ENCODE results near the gene NPFFR1.

Gene NPFFR1

DNA sequence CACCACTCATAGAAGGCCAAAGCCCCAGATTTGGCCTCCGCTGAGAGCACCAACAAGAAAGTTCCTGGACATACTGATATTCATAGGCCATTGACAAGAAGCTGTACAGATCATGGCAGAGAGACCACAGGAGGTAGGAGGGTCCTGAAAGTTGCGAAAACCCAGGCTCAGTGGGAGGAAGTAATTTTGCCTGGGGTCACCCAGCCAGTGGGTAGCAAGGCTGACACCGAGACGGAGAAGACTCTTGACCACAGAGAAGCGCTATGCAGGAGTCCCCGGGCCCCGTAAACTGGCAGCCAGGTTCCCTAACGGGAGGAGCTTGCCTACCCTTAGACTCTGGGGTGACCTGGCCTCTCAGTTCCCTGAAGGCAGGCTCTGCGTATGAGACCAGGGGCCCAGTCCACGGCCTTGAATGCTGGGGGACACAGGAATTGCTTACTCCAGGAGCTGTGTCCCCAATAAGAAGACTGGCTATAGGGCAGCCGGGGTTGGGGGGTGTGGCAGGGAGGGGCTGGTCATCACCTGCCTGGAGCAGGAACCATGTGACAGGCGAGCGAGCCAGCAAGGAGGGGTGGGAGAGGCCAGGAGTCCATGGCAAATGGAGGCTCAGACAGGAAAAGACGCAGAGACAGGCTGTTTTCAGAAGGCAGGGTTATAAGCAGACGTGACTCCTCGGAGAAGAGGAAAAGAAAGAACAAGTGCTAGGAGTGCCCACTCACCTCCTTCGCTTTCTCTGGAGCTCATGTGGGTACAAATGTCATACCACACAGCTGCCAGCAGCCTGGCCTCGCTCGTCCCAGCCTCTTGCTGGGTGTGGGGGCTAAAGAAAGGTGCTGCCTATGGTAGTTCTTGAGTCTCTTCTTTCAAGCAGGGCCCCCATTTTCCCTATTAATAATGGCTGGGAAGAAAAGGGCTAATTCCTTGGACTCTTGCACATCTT lies 24.6 kb upstream of the NPFFR1 start:
- DNase-seq (ENCODE audit: low read depth in 1 of 2, low spot score in 1 of 2), result peak in 1 of 2 experiments; percentile 20
- TF ChIP-seq, protein P1, sequence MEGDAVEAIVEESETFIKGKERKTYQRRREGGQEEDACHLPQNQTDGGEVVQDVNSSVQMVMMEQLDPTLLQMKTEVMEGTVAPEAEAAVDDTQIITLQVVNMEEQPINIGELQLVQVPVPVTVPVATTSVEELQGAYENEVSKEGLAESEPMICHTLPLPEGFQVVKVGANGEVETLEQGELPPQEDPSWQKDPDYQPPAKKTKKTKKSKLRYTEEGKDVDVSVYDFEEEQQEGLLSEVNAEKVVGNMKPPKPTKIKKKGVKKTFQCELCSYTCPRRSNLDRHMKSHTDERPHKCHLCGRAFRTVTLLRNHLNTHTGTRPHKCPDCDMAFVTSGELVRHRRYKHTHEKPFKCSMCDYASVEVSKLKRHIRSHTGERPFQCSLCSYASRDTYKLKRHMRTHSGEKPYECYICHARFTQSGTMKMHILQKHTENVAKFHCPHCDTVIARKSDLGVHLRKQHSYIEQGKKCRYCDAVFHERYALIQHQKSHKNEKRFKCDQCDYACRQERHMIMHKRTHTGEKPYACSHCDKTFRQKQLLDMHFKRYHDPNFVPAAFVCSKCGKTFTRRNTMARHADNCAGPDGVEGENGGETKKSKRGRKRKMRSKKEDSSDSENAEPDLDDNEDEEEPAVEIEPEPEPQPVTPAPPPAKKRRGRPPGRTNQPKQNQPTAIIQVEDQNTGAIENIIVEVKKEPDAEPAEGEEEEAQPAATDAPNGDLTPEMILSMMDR (IDR thresholded peaks at IDR 0.05; ENCODE audit: insufficient read depth, low read length), result no peak
- TF ChIP-seq SPI1 (IDR thresholded peaks at IDR 0.05; ENCODE audit: borderline replicate concordance, low read depth), result no peak
- no peak for TF ChIP-seq POLR2AphosphoS5 (IDR thresholded peaks at IDR 0.05; ENCODE audit: low read depth)
- TF ChIP-seq GABPA (IDR thresholded peaks at IDR 0.05; ENCODE audit: low read depth), result no peak
- TF ChIP-seq, protein P2, sequence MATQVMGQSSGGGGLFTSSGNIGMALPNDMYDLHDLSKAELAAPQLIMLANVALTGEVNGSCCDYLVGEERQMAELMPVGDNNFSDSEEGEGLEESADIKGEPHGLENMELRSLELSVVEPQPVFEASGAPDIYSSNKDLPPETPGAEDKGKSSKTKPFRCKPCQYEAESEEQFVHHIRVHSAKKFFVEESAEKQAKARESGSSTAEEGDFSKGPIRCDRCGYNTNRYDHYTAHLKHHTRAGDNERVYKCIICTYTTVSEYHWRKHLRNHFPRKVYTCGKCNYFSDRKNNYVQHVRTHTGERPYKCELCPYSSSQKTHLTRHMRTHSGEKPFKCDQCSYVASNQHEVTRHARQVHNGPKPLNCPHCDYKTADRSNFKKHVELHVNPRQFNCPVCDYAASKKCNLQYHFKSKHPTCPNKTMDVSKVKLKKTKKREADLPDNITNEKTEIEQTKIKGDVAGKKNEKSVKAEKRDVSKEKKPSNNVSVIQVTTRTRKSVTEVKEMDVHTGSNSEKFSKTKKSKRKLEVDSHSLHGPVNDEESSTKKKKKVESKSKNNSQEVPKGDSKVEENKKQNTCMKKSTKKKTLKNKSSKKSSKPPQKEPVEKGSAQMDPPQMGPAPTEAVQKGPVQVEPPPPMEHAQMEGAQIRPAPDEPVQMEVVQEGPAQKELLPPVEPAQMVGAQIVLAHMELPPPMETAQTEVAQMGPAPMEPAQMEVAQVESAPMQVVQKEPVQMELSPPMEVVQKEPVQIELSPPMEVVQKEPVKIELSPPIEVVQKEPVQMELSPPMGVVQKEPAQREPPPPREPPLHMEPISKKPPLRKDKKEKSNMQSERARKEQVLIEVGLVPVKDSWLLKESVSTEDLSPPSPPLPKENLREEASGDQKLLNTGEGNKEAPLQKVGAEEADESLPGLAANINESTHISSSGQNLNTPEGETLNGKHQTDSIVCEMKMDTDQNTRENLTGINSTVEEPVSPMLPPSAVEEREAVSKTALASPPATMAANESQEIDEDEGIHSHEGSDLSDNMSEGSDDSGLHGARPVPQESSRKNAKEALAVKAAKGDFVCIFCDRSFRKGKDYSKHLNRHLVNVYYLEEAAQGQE (IDR thresholded peaks at IDR 0.05; ENCODE audit: insufficient replicate concordance, low read depth), result no peak

GRCh38 chr10:70306886-70307520 lies 23.2 kb upstream of the NPFFR1 start:
- H3K4me3 ChIP-seq (replicated peaks; ENCODE audit: insufficient read depth, low read length), result no peak overlapping the region
- TF ChIP-seq SPI1 (IDR thresholded peaks at IDR 0.05; ENCODE audit: borderline replicate concordance, low read depth) (no peak), GABPA (IDR thresholded peaks at IDR 0.05; ENCODE audit: low read depth) (no peak), POLR2AphosphoS5 (IDR thresholded peaks at IDR 0.05; ENCODE audit: low read depth) (no peak)
- TF ChIP-seq, protein P2 (IDR thresholded peaks at IDR 0.05; ENCODE audit: insufficient replicate concordance, low read depth), result no peak
- TF ChIP-seq, protein P1 (IDR thresholded peaks at IDR 0.05; ENCODE audit: insufficient read depth, low read length), result no peak
- H3K27me3 ChIP-seq (ENCODE audit: insufficient read depth, poor library complexity, severe bottlenecking), result no peaks in the 10 kb centered on the region
- H3K27ac ChIP-seq (replicated peaks), result no peak overlapping the region
- no peak for DNase-seq (ENCODE audit: low read depth in 1 of 2, low spot score in 1 of 2)

More for the DNA sequence above, 24.6 kb upstream of the NPFFR1 start:
- no peaks in the 10 kb centered on the region for H3K27me3 ChIP-seq (ENCODE audit: insufficient read depth, poor library complexity, severe bottlenecking)
- H3K27ac ChIP-seq (replicated peaks), result no peak overlapping the region
- no peak overlapping the region for H3K4me3 ChIP-seq (replicated peaks; ENCODE audit: insufficient read depth, low read length)

- TF ChIP-seq, protein P2 (IDR thresholded peaks at IDR 0.05; ENCODE audit: insufficient replicate concordance, low read depth), result no peak
- TF ChIP-seq, protein P1 (IDR thresholded peaks at IDR 0.05; ENCODE audit: insufficient read depth, low read length), result no peak
- peak; percentile 41; the same call in 1 of the 2 replicates for TF ChIP-seq POLR2AphosphoS5 (IDR thresholded peaks at IDR 0.05; ENCODE audit: low read depth)
- peak; percentile 90 for TF ChIP-seq SPI1 (IDR thresholded peaks at IDR 0.05; ENCODE audit: borderline replicate concordance, low read depth)
- Histone ChIP-seq H3K27ac (replicated peaks) (peak overlapping the region; percentile 63), H3K4me3 (replicated peaks; ENCODE audit: insufficient read depth, low read length) (no peak overlapping the region), H3K27me3 (ENCODE audit: insufficient read depth, poor library complexity, severe bottlenecking) (no peaks in the 10 kb centered on the region)
- DNase-seq (ENCODE audit: low read depth in 1 of 2, low spot score in 1 of 2), result peak in 1 of 2 experiments; percentile 80
Observed at GRCh38 chr10:70306181-70306705, 22.4 kb upstream of the NPFFR1 start.
